ENCODE measurements around the gene THEM5.

THEM5 gene

GRCh38 chr1:151829352-151830046 is 24.0 kb downstream of the THEM5 start:
- DNase-seq (ENCODE audit: low read depth): no peak
- no peak for TF ChIP-seq CTCF (IDR thresholded peaks at IDR 0.05; ENCODE audit: insufficient read depth, low read depth, low read length, missing control alignments)
- no peak overlapping the region for H3K4me3 ChIP-seq (ENCODE audit: low read length)

GRCh38 chr1:151828921-151829320 is 24.6 kb downstream of the THEM5 start:
- peak; percentile 60 for DNase-seq (ENCODE audit: low read depth)
- no peak for TF ChIP-seq CTCF (IDR thresholded peaks at IDR 0.05; ENCODE audit: insufficient read depth, low read depth, low read length, missing control alignments)
- H3K4me3 ChIP-seq (ENCODE audit: low read length): no peak overlapping the region

DNA sequence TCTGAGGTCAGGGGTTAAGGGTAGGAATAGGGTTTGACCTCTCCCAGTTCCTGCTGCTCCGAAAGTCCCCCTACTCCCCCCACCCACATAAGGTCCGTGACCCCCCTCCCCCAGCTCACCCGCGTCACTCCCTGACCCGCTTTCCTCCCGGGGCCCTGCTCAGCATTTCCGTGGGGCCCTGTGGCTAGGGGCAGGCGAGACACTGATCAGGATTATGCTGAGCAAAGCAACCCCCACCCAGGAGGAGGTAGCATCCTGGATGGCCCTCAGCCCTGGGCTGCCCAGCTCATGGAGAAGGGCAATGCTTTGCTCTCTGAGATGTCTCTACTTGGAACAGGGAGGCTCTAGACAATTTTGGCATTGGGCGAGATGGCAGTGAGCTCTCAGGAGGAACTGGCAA is 25.7 kb downstream of the THEM5 start:
- no peak overlapping the region for H3K4me3 ChIP-seq (ENCODE audit: low read length)
- DNase-seq (ENCODE audit: low read depth): no peak
- TF ChIP-seq CTCF (IDR thresholded peaks at IDR 0.05; ENCODE audit: insufficient read depth, low read depth, low read length, missing control alignments): no peak

DNA sequence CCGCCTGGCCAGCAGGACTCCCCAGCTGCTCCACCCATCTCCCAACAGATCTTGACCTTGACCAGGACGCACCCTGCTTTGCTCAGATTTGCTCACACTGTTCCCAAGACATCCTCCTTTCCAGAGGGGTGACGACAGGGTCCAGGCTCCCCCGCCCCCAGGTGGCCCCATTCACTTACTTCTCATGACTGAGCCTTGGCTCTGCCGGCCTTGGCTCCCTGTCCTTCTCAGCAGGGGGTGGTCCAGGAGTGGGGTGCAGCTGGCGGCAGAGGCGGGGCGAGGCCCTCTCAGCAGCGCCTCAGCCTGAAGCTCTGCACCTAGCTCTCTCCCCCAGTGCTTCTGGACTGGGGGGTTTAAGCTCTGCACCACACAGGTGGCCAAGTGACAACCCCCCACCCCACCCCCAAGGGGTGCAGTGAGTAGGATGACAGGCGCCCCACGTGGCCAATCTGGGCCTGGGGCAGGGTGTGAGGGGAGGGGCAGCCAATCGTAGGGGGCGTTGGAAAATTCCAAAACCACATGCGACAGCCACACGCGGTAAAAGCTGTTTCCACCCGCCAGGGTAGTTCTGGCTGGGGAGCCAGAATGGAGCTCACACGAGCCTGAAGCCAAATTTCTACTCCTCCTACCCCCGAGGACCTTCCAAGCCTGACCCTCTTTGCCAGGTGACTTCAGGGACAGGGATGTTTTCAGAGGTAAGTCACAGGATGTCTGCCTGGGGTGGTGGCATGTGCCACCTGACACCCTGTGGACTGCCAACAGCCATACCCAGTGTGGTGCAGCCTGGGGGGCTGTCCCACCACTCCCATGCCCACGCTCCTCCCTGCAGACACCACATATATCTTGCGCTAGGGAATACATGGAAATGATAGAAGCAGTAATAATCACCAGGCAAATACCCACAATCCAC is 27.5 kb downstream of the THEM5 start:
- no peak overlapping the region for H3K4me3 ChIP-seq (ENCODE audit: low read length)
- TF ChIP-seq CTCF (IDR thresholded peaks at IDR 0.05; ENCODE audit: insufficient read depth, low read depth, low read length, missing control alignments): no peak
- DNase-seq (ENCODE audit: low read depth): no peak

DNA sequence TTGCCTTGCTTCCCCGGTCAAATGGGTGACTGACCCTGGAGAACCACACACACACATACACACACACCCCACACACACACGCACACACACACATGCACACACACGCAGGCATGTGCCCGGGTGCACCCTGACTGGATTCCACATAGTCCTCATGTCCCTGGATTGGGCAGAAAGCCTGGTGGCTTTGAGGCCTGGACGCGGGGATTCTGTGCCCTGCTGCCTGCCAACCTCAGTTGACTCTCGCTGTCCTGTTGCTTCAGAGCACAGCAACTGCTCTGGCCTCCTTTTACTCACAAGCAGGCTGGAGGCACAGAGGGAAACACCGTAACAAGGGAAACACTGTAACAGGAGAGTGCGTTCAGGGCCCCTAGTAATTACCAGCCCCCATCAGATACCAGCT is 28.3 kb downstream of the THEM5 start:
- no peak for DNase-seq (ENCODE audit: low read depth)
- no peak overlapping the region for H3K4me3 ChIP-seq (ENCODE audit: low read length)
- no peak for TF ChIP-seq CTCF (IDR thresholded peaks at IDR 0.05; ENCODE audit: insufficient read depth, low read depth, low read length, missing control alignments)

DNA sequence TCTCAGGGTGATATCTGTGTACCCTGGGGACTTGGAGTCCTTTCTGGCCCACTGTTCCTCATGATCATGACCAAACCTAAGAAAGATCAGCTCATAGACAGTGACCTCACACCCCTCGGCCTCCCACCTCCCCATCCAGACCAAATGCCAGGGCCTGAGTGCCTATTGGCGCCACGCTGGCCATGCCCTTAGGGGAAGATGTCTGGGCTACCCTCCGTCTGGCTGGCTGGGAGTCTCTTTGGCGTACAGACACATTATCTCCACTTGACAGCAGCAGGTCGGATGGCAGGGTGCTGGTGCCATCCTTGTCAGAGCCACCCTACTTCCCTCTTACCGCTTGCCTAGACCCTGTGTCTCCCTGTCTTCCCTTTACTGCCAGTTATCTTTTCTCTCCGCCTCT is 30.3 kb downstream of the THEM5 start:
- no peak for TF ChIP-seq CTCF (IDR thresholded peaks at IDR 0.05; ENCODE audit: insufficient read depth, low read depth, low read length, missing control alignments)
- DNase-seq (ENCODE audit: low read depth): no peak
- H3K4me3 ChIP-seq (ENCODE audit: low read length): no peak overlapping the region

Data from epithelial cell of esophagus (primary cell).